ELF-1 (cell line): ENCODE measurements around the gene CHMP1A.
A peak's percentile ranks its signal among the peaks of the same experiment; 100 is the strongest.
"Not testable (repeated sequence)": the region's sequence is repeated elsewhere in the genome, so short reads cannot be mapped to it uniquely, and the experiment has no call there.

Experiments used
- DNase-seq: peaks from one replicate; pipeline ENCODE4 v3.0.0-alpha.2; 2016; ENCODE audit warnings: low read depth, low spot score

Gene CHMP1A

GRCh38 chr16:89658221-89658879 lies 842 bp upstream of the CHMP1A start:
- DNase-seq, result peak; percentile 53

DNA sequence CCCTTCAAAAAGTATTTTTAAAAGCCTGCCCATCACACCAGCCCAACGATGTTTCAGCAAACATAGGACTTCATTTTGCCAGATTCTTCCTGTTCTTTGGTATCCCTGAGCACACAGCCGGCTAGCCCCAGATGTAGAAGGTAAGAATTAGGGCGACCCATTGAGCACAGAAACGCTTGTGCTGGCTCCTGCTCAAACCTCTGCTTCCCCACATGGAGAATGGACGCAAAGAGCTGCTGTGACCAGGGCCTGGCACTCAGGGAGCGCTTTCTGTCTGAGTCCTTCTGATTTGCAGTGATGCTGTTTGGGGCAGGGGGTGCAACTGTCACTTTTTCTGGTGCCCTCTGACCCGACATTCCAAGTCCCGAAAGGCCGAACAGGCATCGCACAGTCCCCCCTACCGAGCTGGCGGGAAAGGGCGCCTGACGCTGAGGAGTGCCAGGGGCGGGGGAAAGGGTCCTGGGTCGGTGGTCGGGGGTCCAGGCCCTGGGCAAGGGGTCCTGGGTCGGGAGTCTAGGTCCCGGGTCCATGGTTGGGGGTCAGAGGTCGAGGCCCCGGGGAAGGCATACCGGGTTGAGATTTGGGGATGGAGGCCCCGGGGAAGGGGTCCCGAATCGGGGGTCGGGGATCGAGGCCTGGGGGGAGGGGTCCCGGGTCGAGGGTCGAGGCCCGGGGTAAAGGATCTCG lies 930 bp downstream of the CHMP1A start:
- DNase-seq, result no peak

- DNase-seq, result no peak
Measured at GRCh38 chr16:89655062-89655643, 2.4 kb downstream of the CHMP1A start.

GRCh38 chr16:89653656-89654295 lies 3.7 kb downstream of the CHMP1A start:
- DNase-seq, result no peak

GRCh38 chr16:89651584-89651983 lies 5.9 kb downstream of the CHMP1A start:
- DNase-seq, result no peak

DNA sequence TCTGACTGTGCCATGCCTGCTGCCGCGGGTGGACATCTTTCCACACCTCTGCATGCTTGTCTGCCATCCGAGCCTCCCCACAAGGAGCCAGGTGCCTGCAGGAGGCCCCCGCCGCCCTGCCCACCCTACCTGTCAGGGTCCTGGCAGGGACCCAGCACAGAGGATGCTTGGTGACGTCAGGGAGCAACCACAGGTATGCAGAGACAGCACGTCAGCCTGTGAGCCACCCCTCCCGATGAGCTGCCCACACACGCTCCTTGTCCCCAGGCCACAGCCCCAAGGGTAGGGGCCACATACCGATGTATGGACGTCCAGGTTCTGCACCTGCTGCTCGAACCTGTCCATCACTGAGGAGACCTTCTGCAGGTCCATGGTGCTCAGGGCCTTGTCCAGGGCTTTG lies 10.6 kb downstream of the CHMP1A start:
- DNase-seq, result no peak

DNA sequence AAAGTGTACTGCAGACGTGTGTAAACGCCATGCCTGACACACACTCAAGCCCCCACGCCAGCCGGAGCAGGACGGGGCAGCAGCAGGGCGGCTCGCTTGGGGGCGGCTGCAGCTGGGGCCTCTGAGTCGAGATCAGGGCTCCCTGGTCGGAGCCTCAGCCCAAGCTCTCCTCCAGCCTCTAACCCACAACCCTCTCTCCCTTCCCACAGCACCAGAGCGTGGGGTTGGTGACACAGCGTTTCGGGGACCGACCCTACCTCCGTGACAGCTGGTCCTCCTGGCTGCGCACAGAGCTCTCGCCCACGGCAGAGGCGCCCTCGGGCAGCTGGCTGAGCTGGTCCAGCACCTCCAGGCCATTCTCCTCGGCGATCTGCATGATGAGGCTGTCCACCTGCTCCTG lies 11.2 kb downstream of the CHMP1A start:
- DNase-seq, result no peak

GRCh38 chr16:89645122-89645521 lies 12.4 kb downstream of the CHMP1A start:
- DNase-seq, result no peak

GRCh38 chr16:89643769-89644300 lies 13.7 kb downstream of the CHMP1A start:
- DNase-seq, result no peak

GRCh38 chr16:89642574-89642973 lies 14.9 kb downstream of the CHMP1A start:
- DNase-seq, result no peak

GRCh38 chr16:89641458-89642119 lies 15.9 kb downstream of the CHMP1A start:
- no peak for DNase-seq

DNA sequence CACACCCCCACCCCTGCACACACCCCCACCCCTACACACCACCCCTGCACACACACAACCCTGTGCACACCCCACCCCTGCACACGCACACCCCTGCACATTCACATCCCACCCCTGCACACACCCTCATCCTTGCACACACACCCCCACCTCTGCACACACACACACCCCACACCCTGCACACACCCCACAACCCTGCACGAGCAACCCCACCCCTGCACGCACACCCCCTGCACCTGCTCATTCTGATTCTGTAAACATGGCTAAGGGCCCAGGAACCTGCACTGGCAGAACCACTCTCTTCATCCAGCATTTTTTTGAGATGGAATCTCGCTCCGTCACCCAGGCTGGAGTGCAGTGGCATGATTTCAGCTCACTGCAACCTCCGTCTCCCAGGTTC lies 18.1 kb downstream of the CHMP1A start:
- no peak for DNase-seq

- DNase-seq, result no peak
Measured at GRCh38 chr16:89638455-89638854, 19.1 kb downstream of the CHMP1A start.

GRCh38 chr16:89637379-89637778 lies 20.1 kb downstream of the CHMP1A start:
- no peak for DNase-seq

DNA sequence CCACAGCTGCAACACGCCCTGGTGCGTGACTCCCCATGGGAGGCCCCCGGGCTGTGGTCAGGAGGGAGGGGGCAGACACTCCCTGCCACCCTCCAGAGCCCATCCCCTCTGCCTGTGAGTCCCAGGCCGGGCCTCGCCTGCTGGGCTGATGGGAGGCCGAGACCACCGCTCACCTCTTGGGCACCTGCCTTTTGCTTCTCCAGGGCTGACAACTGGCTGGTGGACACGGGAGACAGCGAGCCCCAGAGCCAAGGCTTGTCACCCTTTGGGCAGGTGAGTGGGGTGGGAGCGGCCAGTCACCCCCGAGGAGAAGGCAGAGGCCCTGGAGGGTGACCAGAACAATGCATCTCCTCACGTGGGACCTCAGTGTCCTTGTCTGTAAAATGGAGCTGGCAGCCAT lies 20.8 kb downstream of the CHMP1A start:
- no peak for DNase-seq

DNA sequence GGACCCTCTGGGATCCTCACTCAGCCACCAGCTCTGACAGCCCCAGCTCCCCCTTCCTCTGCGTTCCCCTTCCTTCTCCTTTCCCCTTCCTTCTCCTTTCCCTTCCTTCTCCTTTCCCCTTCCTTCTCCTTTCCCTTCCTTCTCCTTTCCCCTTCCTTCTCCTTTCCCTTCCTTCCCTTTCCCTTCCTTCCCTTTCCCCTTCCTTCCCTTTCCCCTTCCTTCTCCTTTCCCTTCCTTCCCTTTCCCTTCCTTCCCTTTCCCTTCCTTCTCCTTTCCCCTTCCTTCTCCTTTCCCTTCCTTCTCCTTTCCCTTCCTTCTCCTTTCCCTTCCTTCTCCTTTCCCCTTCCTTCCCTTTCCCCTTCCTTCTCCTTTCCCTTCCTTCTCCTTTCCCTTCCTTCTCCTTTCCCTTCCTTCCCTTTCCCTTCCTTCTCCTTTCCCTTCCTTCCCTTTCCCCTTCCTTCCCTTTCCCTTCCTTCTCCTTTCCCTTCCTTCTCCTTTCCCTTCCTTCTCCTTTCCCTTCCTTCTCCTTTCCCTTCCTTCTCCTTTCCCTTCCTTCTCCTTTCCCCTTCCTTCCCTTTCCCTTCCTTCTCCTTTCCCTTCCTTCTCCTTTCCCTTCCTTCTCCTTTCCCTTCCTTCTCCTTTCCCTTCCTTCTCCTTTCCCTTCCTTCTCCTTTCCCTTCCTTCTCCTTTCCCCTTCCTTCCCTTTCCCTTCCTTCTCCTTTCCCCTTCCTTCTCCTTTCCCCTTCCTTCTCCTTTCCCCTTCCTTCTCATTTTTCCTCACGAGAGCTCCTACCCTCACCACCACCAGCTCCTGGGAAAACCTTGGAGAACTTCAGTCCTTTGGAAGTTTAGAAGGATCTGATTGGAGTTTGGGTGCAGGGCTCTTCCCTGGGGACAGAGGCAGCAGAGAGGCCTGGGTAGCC lies 22.8 kb downstream of the CHMP1A start:
- not testable (repeated sequence) for DNase-seq

- DNase-seq, result no peak
Measured at GRCh38 chr16:89633064-89633631, 24.4 kb downstream of the CHMP1A start.

- no peak for DNase-seq
Measured at GRCh38 chr16:89629827-89630610, 27.5 kb downstream of the CHMP1A start.
